ENCODE measurements around the gene SCLY.

- TF ChIP-seq, protein P1, sequence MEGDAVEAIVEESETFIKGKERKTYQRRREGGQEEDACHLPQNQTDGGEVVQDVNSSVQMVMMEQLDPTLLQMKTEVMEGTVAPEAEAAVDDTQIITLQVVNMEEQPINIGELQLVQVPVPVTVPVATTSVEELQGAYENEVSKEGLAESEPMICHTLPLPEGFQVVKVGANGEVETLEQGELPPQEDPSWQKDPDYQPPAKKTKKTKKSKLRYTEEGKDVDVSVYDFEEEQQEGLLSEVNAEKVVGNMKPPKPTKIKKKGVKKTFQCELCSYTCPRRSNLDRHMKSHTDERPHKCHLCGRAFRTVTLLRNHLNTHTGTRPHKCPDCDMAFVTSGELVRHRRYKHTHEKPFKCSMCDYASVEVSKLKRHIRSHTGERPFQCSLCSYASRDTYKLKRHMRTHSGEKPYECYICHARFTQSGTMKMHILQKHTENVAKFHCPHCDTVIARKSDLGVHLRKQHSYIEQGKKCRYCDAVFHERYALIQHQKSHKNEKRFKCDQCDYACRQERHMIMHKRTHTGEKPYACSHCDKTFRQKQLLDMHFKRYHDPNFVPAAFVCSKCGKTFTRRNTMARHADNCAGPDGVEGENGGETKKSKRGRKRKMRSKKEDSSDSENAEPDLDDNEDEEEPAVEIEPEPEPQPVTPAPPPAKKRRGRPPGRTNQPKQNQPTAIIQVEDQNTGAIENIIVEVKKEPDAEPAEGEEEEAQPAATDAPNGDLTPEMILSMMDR (IDR thresholded peaks at IDR 0.05): no peak
- TF ChIP-seq POLR2A (IDR thresholded peaks at IDR 0.05): no peak
- no peak for TF ChIP-seq POLR2AphosphoS5 (IDR thresholded peaks at IDR 0.05)
These were observed 67.8 kb downstream of the SCLY start for GRCh38 chr2:238128534-238129001.
